HepG2 (cell line): ENCODE results near the gene S100A16. TPM values are rescaled to one million over a fixed set of nuclear protein-coding genes. Genes with fewer than 3 reads are reported as not detected.

Source experiments
- ADNP ChIP-seq: sonication (generic); formaldehyde crosslinking; IDR thresholded peaks from 2 replicates; pipeline ENCODE4 v1.4.0; 2020; ENCODE audit warnings: missing genetic modification reagents
- EP300 ChIP-seq, 3 experiments: sonication (generic) in 1 of 3; formaldehyde crosslinking in 1 of 3; IDR thresholded peaks; 2 replicates each; pipeline versions ENCODE4 v1.5.1 to v1.6.1; 2011 to 2020; ENCODE audit warnings: low read depth in 2 of 3, low read length in 2 of 3, borderline replicate concordance in 1 of 3, improper control_type of control experiment in 1 of 3, mild to moderate bottlenecking in 1 of 3, missing genetic modification reagents in 1 of 3, moderate library complexity in 1 of 3
- GLMP ChIP-seq: sonication (generic); formaldehyde crosslinking; IDR thresholded peaks from 2 replicates; pipeline ENCODE4 v1.9.0; 2021; ENCODE audit warnings: missing genetic modification reagents, mild to moderate bottlenecking, borderline replicate concordance
- HOXA9 ChIP-seq: sonication (generic); formaldehyde crosslinking; IDR thresholded peaks from 2 replicates; pipeline ENCODE4 v1.8.1; 2022; ENCODE audit warnings: missing genetic modification reagents, mild to moderate bottlenecking, moderate library complexity, borderline replicate concordance
- KIAA2018 ChIP-seq: sonication (generic); formaldehyde crosslinking; IDR thresholded peaks from 2 replicates; pipeline ENCODE4 v1.5.0; 2020; ENCODE audit warnings: mild to moderate bottlenecking, missing genetic modification reagents, borderline replicate concordance
- MLXIP ChIP-seq: sonication (generic); formaldehyde crosslinking; IDR thresholded peaks from 2 replicates; pipeline ENCODE4 v1.9.0; 2021; ENCODE audit warnings: missing genetic modification reagents, borderline replicate concordance
- NPAS2 ChIP-seq: sonication (generic); formaldehyde crosslinking; IDR thresholded peaks from 2 replicates; pipeline ENCODE4 v1.8.0; 2022; ENCODE audit warnings: mild to moderate bottlenecking, missing genetic modification reagents, borderline replicate concordance
- PLSCR1 ChIP-seq: sonication (generic); formaldehyde crosslinking; IDR thresholded peaks from 2 replicates; pipeline ENCODE4 v1.5.0; 2020; ENCODE audit warnings: missing genetic modification reagents, mild to moderate bottlenecking, borderline replicate concordance
- SNAPC5 ChIP-seq: sonication (generic); formaldehyde crosslinking; IDR thresholded peaks from 2 replicates; pipeline ENCODE4 v1.8.1; 2023; ENCODE audit warnings: mild to moderate bottlenecking, missing genetic modification reagents, borderline replicate concordance
- TEAD2 ChIP-seq: sonication (generic); formaldehyde crosslinking; IDR thresholded peaks from 2 replicates; pipeline ENCODE4 v1.9.0; 2021; ENCODE audit warnings: missing genetic modification reagents
- XRCC5 ChIP-seq: fragments of 200-400 bp; formaldehyde crosslinking; optimal IDR thresholded peaks from 2 replicates; pipeline ENCODE3; 2017; ENCODE audit warnings: mild to moderate bottlenecking, low read length
- YEATS4 ChIP-seq: sonication (generic); formaldehyde crosslinking; IDR thresholded peaks from 2 replicates; pipeline ENCODE4 v1.4.0; 2020; ENCODE audit warnings: missing genetic modification reagents, borderline replicate concordance
- ZBTB42 ChIP-seq: sonication (generic); formaldehyde crosslinking; IDR thresholded peaks from 2 replicates; pipeline ENCODE4 v1.5.0; 2020; ENCODE audit warnings: mild to moderate bottlenecking, missing genetic modification reagents
- ZC3H4 ChIP-seq: sonication (generic); formaldehyde crosslinking; IDR thresholded peaks from 2 replicates; pipeline ENCODE4 v1.4.0; 2020; ENCODE audit warnings: missing genetic modification reagents, borderline replicate concordance
- ZNF274 ChIP-seq: sonication (generic); formaldehyde crosslinking; IDR thresholded peaks from 2 replicates; pipeline ENCODE4 v1.5.1; 2020; ENCODE audit warnings: mild to moderate bottlenecking, missing genetic modification reagents
- ZNF501 ChIP-seq: sonication (generic); formaldehyde crosslinking; IDR thresholded peaks from 2 replicates; pipeline ENCODE4 v1.5.1; 2020; ENCODE audit warnings: mild to moderate bottlenecking, moderate library complexity, missing genetic modification reagents
- polyA plus RNA-seq, 8 experiments: library from polyadenylated mRNA; depleted of rRNA in 3 of 8; stranded (reverse) in 7 of 8; unstranded in 1 of 8; fragments of >200 nt; fragmentation: Illumina TruSeq in 4 of 8; extraction: Trizol in 4 of 8; gene quantifications; 2 replicates each; pipeline versions ENCODE4 v1.2.1 to v1.2.3, GENCODE V29; 2011 to 2016; ENCODE audit warnings: low read depth in 4 of 8, missing spikeins in 1 of 8, mixed read lengths in 1 of 8; ENCODE audit not compliant: insufficient read depth in 1 of 8
- total RNA-seq, 5 experiments: library from RNA; depleted of rRNA; stranded (reverse); fragments of >200 nt; fragmentation: Illumina TruSeq; extraction: Trizol; gene quantifications; 2 replicates each; pipeline ENCODE4 v1.2.3, GENCODE V29; 2016; ENCODE audit warnings: low read depth in 1 of 5

S100A16 gene
- total and polyA plus RNA-seq, 2 of the 13 experiments (the other 11 are each of a cell fraction or from before 2014, with no cell fraction given), result 46.0 to 195 TPM

GRCh38 chr1:153609585-153609907 lies 3.4 kb downstream of the S100A16 start (continued):
- no peak for TF ChIP-seq KIAA2018
- TF ChIP-seq XRCC5, result peak; percentile 0
- TF ChIP-seq TEAD2, result no peak
- TF ChIP-seq ZC3H4 (CRISPR knock-in tag), result 0 out of 2 replicates have a peak, but pooled peaks have one; percentile 29
- TF ChIP-seq SNAPC5, result no peak
- TF ChIP-seq YEATS4 (CRISPR knock-in tag), result no peak
- no peak for TF ChIP-seq GLMP (CRISPR knock-in tag)
- no peak for TF ChIP-seq NPAS2 (CRISPR knock-in tag)
- no peak for TF ChIP-seq ZNF501
- no peak for TF ChIP-seq ADNP
- TF ChIP-seq ZNF274 (CRISPR knock-in tag), result no peak
- TF ChIP-seq PLSCR1 (CRISPR knock-in tag), result no peak
- no peak for TF ChIP-seq EP300 (IDR thresholded peaks at IDR 0.05; ENCODE audit: low read depth in 2 of 2, low read length in 2 of 2)
- no peak for TF ChIP-seq EP300 (CRISPR knock-in tag; IDR thresholded peaks at IDR 0.05; ENCODE audit: borderline replicate concordance)
- no peak for TF ChIP-seq MLXIP (CRISPR knock-in tag)
- no peak for TF ChIP-seq HOXA9 (CRISPR knock-in tag)
- 0 out of 2 replicates have a peak, but pooled peaks have one; percentile 10 for TF ChIP-seq ZBTB42 (CRISPR knock-in tag)
